Fibroblast of pulmonary artery (primary cell): Measurements from ENCODE around the gene MTHFS.
"Not testable (repeated sequence)": the region's sequence is repeated elsewhere in the genome, so short reads cannot be mapped to it uniquely, and the experiment has no call there.

Source experiments
- DNase-seq: peaks from one replicate; pipeline ENCODE4 v3.0.0-alpha.2; 2010; ENCODE audit warnings: low read depth
- H3K4me3 ChIP-seq: replicated peaks from 2 replicates; pipeline ENCODE4 v1.5.1; 2011; ENCODE audit warnings: low read depth, mild to moderate bottlenecking, control low read depth, low read length, moderate library complexity
- TF ChIP-seq, protein P1 (sequence below): IDR thresholded peaks from 2 replicates; pipeline ENCODE4 v1.5.1; 2011; ENCODE audit warnings: mild to moderate bottlenecking, control low read depth, low read length, inconsistent platforms; ENCODE audit errors: missing control alignments

The MTHFS gene

DNA sequence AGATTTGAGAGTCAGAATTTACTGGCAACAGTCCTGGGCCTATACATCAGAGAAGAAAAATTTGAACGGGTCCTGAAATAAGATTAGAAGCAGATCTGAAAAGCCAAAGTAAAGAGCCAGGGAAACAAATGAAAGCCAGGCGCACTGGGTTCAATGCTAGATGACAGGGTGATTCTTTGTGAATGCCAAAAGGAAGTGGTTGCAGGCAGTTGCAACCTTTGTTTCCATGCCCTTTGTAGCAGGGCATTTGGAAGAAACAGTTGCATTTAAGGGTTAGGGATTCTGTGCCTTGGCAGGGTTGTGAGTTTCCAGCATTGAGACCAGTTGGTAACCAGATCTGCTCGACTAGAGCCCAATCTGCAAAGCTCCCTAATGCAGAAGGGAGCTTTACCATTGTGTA lies 36.4 kb upstream of the MTHFS start:
- TF ChIP-seq, protein P1, sequence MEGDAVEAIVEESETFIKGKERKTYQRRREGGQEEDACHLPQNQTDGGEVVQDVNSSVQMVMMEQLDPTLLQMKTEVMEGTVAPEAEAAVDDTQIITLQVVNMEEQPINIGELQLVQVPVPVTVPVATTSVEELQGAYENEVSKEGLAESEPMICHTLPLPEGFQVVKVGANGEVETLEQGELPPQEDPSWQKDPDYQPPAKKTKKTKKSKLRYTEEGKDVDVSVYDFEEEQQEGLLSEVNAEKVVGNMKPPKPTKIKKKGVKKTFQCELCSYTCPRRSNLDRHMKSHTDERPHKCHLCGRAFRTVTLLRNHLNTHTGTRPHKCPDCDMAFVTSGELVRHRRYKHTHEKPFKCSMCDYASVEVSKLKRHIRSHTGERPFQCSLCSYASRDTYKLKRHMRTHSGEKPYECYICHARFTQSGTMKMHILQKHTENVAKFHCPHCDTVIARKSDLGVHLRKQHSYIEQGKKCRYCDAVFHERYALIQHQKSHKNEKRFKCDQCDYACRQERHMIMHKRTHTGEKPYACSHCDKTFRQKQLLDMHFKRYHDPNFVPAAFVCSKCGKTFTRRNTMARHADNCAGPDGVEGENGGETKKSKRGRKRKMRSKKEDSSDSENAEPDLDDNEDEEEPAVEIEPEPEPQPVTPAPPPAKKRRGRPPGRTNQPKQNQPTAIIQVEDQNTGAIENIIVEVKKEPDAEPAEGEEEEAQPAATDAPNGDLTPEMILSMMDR, result no peak
- DNase-seq, result no peak
- no peak overlapping the region for H3K4me3 ChIP-seq

DNA sequence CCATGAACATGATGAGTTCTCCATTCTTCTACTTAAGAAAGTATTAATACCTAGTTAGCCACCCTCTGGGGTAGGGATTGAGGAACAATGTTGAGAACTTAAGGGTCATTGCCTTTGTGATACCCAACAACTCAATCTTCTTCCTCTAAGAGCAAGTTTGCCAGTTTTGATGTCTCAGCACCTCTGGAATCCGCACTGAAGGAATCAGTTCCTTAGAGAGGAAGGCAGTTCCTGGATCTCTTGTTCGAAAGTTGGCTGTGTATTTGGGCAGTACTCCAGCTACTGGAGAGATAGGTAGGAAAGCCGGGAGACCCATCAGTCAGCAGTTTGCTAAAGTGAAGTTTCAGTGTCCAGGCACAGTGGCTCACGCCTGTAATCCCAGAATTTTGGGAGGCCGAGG lies 35.6 kb upstream of the MTHFS start:
- DNase-seq, result peak; percentile 15
- TF ChIP-seq, protein P1, result no peak
- H3K4me3 ChIP-seq, result no peak overlapping the region

- DNase-seq, result no peak
- TF ChIP-seq, protein P1, result no peak
- no peak overlapping the region for H3K4me3 ChIP-seq
Observed at GRCh38 chr15:79930516-79930915, 33.7 kb upstream of the MTHFS start.

DNA sequence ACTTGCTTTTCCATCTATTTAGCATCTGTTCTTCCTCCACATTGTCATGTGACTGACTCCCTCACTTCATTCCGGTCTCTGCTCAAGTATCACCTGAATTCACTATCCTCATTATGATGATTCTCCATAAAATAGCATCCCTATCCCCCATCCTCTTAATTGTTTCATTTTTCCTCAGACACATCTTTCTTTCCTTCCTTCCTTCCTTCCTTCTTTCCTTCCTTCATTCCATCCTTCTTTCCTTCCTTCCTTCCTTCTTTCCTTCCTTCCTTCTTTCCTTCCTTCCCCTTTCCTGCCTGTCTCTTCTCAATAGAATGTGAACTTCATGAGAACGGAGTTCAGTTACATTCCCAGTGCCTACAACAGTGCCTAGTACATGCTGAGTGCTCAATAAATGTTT lies 32.6 kb upstream of the MTHFS start:
- DNase-seq, result no peak
- TF ChIP-seq, protein P1, result no peak
- H3K4me3 ChIP-seq, result no peak overlapping the region

DNA sequence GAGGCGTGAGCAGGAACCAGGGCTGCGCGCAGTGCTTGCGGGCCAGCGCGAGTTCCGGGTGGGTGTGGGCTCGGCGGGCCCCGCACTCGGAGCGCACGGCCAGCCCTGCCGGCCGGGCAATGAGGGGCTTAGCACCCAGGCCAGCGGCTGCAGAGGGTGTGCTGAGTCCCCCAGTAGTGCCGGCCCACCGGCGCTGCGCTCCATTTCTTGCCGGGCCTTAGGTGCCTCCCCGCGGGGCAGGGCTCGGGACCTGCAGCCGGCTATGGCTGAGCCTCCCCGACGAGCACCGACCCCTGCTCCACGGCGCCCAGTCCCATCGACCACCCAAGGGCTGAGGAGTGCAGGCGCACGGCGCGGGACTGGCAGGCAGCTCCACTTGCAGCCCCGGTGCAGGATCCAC lies 29.3 kb upstream of the MTHFS start:
- not testable (repeated sequence) for H3K4me3 ChIP-seq, DNase-seq

DNA sequence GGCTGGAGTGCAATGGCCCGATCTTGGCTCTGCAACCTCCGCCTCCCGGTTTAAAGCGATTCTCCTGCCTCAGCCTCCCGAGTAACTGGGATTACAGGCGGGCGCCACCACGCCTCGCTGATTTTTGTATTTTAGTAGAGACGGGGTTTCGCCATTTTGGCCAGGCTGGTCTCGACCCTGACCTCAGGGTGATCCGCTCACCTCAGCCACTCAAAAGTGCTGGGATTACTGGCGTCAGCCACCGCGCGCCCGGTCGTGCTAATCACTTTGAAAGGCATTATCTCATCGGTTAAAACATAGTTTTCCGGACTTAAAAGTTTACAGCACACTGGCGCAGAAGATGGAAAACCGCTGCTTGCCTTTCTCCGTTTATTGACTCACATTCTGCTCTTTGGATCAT lies 27.6 kb upstream of the MTHFS start:
- H3K4me3 ChIP-seq, result peak overlapping the region; percentile 88
- no peak for DNase-seq
- TF ChIP-seq, protein P1, result no peak

DNA sequence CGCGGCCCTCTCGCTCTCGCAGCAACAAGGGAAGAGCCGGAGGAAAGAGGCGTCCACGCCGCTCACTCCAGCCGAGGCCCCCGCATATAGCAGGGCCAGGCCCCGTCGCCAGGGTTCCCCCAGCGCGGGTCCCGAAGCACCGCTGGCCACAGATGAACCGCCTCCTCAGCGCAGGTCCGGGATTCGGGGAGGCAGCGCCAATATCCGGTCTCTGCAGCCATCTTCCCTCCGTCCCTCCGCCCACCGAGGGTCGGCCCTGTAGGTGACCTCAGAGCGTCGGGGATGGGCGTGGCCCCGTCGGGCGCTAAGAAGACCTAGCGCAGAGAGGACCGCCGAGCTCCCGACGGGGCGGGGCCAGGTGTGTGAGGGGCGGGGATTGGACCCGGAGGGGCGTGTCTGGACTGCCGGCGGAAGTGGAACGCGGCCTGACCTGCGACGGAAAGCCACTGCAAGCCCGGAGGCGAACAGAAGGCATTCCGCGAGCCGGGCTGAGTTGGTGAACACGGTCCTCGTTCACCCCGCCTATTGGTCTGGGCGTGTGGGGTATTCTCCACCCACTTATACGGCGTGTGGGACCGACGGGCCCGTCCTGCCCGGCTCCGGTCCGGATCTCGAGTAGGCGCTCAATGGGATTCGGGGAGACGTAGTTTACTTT lies 26.8 kb upstream of the MTHFS start:
- H3K4me3 ChIP-seq, result peak overlapping the region; percentile 88
- TF ChIP-seq, protein P1, result no peak

More for the DNA sequence above, 26.8 kb upstream of the MTHFS start:
- DNase-seq, result peak; percentile 95
